GM18508 (cell line): ENCODE measurements around the gene KHSRP.

Source experiments
- ATAC-seq: cut with Tn5 transposase; IDR thresholded peaks from one replicate; pipeline ENCODE4 v1.9.1; 2021; ENCODE audit warnings: moderate number of reproducible peaks; ENCODE audit not compliant: insufficient read depth, unreplicated experiment

KHSRP gene

DNA sequence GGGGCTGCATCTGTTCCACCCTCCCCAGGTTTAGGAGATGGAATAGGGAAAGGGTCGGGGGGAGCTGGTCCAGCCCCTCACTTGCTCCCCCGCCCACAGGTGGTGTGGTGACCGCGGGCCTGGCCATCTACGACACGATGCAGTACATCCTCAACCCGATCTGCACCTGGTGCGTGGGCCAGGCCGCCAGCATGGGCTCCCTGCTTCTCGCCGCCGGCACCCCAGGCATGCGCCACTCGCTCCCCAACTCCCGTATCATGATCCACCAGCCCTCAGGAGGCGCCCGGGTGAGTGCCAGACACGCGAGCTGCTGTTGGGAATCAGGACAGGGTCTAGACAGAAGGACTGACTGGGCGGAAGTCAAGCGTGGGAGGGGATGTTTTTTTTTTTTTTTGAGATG is 60.3 kb downstream of the KHSRP start:
- no peak for ATAC-seq
